Natural killer cell (primary cell): Measurements from ENCODE around the gene PDE10A. TPM values are rescaled to one million over a fixed set of nuclear protein-coding genes. Genes with fewer than 3 reads are reported as not detected.

ENCODE experiments used
- ATAC-seq, 3 donors: fragments of 150-1000 bp in 2 of 3; fragments of 200-7000 bp in 1 of 3; cut with Tn5 transposase; 1 replicate in 1 of 3; 2 replicates in 2 of 3; pipeline ENCODE4 v1.10.0; 2021; ENCODE audit warnings: mild to moderate bottlenecking in 2 of 3, moderate library complexity in 2 of 3
- DNase-seq, 2 donors: peaks; one replicate each; pipeline versions ENCODE4 v3.0.0 to v3.0.0-alpha.2; 2013 to 2021; ENCODE audit warnings: mixed read lengths in 1 of 2
- H3K27ac ChIP-seq: one replicate; pipeline ENCODE4 v1.5.1; 2013; ENCODE audit warnings: mild to moderate bottlenecking, low read length
- H3K27me3 ChIP-seq: one replicate; pipeline ENCODE4 v1.6.1; 2013; ENCODE audit warnings: low read length; ENCODE audit not compliant: control insufficient read depth, insufficient read depth
- H3K36me3 ChIP-seq: one replicate; pipeline ENCODE4 v1.6.1; 2013; ENCODE audit warnings: low read length; ENCODE audit not compliant: control insufficient read depth, insufficient read depth
- H3K4me1 ChIP-seq: one replicate; pipeline ENCODE4 v1.6.1; 2013; ENCODE audit warnings: low read length; ENCODE audit not compliant: control insufficient read depth, insufficient read depth
- H3K4me3 ChIP-seq: one replicate; pipeline ENCODE4 v1.5.1; 2013; ENCODE audit warnings: low read length
- H3K9me3 ChIP-seq: one replicate; pipeline ENCODE4 v1.6.1; 2013; ENCODE audit warnings: low read length; ENCODE audit not compliant: control insufficient read depth, insufficient read depth
- H3K27ac Mint-ChIP-seq, 2 donors: one replicate each; pipeline ENCODE4 v1.8.0; 2022; ENCODE audit warnings: mild to moderate bottlenecking in 2 of 2, mixed read lengths in 2 of 2, moderate library complexity in 1 of 2
- H3K27me3 Mint-ChIP-seq, 2 donors: one replicate each; pipeline ENCODE4 v1.8.0; 2022; ENCODE audit warnings: low read depth in 2 of 2, mixed read lengths in 2 of 2
- H3K36me3 Mint-ChIP-seq: one replicate; pipeline ENCODE4 v1.8.0; 2022; ENCODE audit warnings: mixed read lengths
- H3K4me1 Mint-ChIP-seq, 2 donors: one replicate each; pipeline ENCODE4 v1.8.0; 2022; ENCODE audit warnings: mixed read lengths in 2 of 2
- H3K4me3 Mint-ChIP-seq: one replicate; pipeline ENCODE4 v1.8.0; 2022; ENCODE audit warnings: mild to moderate bottlenecking, moderate library complexity, mixed read lengths
- H3K9me3 Mint-ChIP-seq, 2 donors: one replicate each; pipeline ENCODE4 v1.8.0; 2022; ENCODE audit warnings: mixed read lengths in 2 of 2
- WGBS: methylation state at CpG from one replicate; pipeline ENCODE4 v1.1.7; 2013; ENCODE audit warnings: missing lambda C conversion rate; ENCODE audit not compliant: insufficient coverage; 5-methylcytosine and 5-hydroxymethylcytosine counted together
- intact Hi-C: fragments of 100-400 bp; cut with micrococcal nuclease; formaldehyde crosslinking; loops from one replicate; pipeline ENCODE4 v1.14.2; 2022
- total RNA-seq, 4 donors: library from RNA; stranded (reverse); fragments of 120-200 nt in 1 of 4; gene quantifications; one replicate each; pipeline versions ENCODE4 v1.2.3 to v1.2.4, GENCODE V29; 2013 to 2022
- TF ChIP-seq, protein P1 (sequence below): fragments of 200-600 bp; IDR thresholded peaks from one replicate; pipeline ENCODE4 v1.8.0; 2022; ENCODE audit warnings: antibody characterized with exemption

PDE10A gene
- total RNA-seq, 3 donors from 2014 or later (not counting 1 experiment from before 2014, with no cell fraction given): not detected

DNA sequence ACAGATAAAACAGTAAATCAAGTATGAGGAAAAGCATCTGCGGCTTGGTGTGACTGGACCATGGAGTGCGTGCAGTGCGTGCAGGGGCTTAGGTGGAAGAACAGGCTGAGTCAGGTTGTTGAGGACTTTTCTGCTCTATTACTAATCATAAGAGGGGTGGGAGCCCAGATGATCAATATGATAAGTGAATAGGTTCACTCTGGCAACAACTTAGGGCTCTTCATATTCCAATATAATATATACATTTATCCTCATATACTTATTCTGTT lies 56.4 kb downstream of the PDE10A start:
- Mint-ChIP-seq H3K4me3 (no peak overlapping the region), H3K27me3 (no peaks in the 10 kb centered on the region), H3K36me3 (no peaks in the 10 kb centered on the region), H3K4me1 (no peaks in the 10 kb centered on the region), H3K27ac (no peak overlapping the region), H3K9me3 (peaks cover 0 to 2% of the 10 kb centered on the region in 2 donors)
- ATAC-seq: no peak
- intact Hi-C loops: no loop called here
- 96% methylated on average over 3 of the region's 3 CpGs for WGBS
- no peak for DNase-seq
- no peaks in the 10 kb centered on the region for H3K27me3 ChIP-seq
- no peak overlapping the region for H3K27ac ChIP-seq
- TF ChIP-seq, protein P1, sequence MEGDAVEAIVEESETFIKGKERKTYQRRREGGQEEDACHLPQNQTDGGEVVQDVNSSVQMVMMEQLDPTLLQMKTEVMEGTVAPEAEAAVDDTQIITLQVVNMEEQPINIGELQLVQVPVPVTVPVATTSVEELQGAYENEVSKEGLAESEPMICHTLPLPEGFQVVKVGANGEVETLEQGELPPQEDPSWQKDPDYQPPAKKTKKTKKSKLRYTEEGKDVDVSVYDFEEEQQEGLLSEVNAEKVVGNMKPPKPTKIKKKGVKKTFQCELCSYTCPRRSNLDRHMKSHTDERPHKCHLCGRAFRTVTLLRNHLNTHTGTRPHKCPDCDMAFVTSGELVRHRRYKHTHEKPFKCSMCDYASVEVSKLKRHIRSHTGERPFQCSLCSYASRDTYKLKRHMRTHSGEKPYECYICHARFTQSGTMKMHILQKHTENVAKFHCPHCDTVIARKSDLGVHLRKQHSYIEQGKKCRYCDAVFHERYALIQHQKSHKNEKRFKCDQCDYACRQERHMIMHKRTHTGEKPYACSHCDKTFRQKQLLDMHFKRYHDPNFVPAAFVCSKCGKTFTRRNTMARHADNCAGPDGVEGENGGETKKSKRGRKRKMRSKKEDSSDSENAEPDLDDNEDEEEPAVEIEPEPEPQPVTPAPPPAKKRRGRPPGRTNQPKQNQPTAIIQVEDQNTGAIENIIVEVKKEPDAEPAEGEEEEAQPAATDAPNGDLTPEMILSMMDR: no peak
- no peaks in the 10 kb centered on the region for H3K4me1 ChIP-seq
- no peaks in the 10 kb centered on the region for H3K9me3 ChIP-seq
- no peaks in the 10 kb centered on the region for H3K36me3 ChIP-seq
- no peak overlapping the region for H3K4me3 ChIP-seq

DNA sequence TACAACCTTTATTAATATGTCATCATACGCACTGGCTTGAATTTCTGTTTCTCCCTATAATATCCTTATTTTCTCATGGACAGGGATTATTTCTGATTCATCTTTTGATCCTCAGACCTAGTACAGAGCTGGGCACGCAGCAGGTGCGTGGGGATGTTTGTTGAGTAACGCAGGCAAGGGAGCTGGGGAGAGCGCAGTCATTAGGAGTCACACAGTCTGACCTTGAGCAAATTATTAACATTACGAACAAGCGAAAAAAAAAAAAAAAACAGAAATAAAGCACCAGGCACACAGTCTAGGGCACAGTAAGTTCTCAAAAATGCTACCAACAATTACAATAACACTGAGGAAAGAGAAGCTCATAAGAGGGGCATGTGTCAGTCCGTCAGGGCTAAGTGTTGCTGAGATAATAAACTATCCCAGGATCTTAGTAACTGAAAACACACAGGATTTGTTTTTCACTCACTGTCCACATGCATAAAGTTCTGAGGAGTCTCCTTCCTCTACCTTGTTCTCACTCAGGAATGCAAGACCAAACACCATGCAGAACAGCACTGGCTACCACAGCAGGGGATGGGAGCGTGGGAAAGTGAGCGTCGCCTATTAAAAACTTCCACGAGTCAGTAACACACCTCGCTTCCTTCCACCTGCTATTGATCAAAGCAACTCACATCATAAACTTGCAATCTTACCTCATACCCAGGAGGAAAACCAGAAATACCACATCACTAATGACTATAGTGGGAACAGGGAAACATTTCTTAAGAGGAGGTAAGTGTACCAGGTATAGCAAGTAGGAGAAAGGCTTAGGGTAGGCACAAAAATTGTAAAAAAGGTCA lies 56.9 kb downstream of the PDE10A start:
- Mint-ChIP-seq H3K27ac (no peak overlapping the region), H3K4me1 (no peaks in the 10 kb centered on the region), H3K4me3 (no peak overlapping the region), H3K27me3 (no peaks in the 10 kb centered on the region), H3K9me3 (peaks cover 0 to 2% of the 10 kb centered on the region in 2 donors), H3K36me3 (no peaks in the 10 kb centered on the region)
- H3K27ac ChIP-seq: no peak overlapping the region
- TF ChIP-seq, protein P1: no peak
- no peaks in the 10 kb centered on the region for H3K4me1 ChIP-seq
- no peaks in the 10 kb centered on the region for H3K36me3 ChIP-seq
- ATAC-seq: no peak
- intact Hi-C loops: no loop called here
- WGBS: 90% methylated on average over 12 of the region's 13 CpGs
- H3K9me3 ChIP-seq: no peaks in the 10 kb centered on the region
- DNase-seq: no peak
- H3K27me3 ChIP-seq: no peaks in the 10 kb centered on the region
- no peak overlapping the region for H3K4me3 ChIP-seq

DNA sequence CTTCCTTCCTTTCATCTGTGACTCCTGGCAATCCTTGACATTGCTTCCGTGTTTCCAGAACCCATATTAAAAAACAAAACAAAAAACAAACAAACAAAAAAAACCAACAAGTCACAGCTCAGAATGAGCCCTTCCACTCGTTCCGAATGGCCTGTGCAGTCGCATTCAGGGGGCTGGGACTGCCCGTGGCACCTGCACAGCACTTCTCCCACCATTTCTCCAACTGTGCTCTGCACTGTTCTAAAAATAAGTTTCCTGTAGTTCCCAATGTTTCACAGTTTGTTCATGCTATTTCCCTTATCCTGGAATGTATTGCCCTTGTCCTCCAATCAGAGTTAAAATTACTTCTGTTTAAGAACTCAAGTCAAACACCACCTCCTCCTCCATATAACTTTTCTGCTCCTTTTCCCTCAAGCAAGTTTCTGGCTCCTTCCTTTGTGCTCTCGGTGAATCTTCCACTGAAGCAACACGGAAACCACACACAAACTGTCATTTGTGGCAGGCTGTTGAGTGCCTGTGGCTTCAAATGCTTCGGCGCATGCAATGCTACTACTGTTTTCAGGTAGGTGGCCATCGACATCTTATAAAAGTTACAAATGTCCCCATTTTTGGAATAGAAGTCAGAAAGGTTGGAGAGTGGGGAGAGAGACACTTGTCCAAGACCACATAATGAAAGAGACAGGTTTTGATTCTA lies 57.7 kb downstream of the PDE10A start:
- TF ChIP-seq, protein P1: no peak
- Mint-ChIP-seq H3K4me3 (no peak overlapping the region), H3K27ac (no peak overlapping the region), H3K27me3 (no peaks in the 10 kb centered on the region), H3K9me3 (peaks cover 4 to 8% of the 10 kb centered on the region in 2 donors), H3K4me1 (no peaks in the 10 kb centered on the region), H3K36me3 (no peaks in the 10 kb centered on the region)
- Histone ChIP-seq H3K27me3 (no peaks in the 10 kb centered on the region), H3K4me3 (no peak overlapping the region), H3K27ac (no peak overlapping the region), H3K9me3 (no peaks in the 10 kb centered on the region), H3K4me1 (no peaks in the 10 kb centered on the region), H3K36me3 (no peaks in the 10 kb centered on the region)
- ATAC-seq: no peak
- 75% methylated on average over 10 of the region's 10 CpGs for WGBS
- DNase-seq: no peak
- intact Hi-C loops: no loop called here
